ENCODE measurements around the gene IL1A. TPM values are rescaled to one million over a fixed set of nuclear protein-coding genes. Genes with fewer than 3 reads are reported as not detected.

Gene IL1A
- total RNA-seq, 2 donors from 2014 or later, result 0.25 to 12.3 TPM

DNA sequence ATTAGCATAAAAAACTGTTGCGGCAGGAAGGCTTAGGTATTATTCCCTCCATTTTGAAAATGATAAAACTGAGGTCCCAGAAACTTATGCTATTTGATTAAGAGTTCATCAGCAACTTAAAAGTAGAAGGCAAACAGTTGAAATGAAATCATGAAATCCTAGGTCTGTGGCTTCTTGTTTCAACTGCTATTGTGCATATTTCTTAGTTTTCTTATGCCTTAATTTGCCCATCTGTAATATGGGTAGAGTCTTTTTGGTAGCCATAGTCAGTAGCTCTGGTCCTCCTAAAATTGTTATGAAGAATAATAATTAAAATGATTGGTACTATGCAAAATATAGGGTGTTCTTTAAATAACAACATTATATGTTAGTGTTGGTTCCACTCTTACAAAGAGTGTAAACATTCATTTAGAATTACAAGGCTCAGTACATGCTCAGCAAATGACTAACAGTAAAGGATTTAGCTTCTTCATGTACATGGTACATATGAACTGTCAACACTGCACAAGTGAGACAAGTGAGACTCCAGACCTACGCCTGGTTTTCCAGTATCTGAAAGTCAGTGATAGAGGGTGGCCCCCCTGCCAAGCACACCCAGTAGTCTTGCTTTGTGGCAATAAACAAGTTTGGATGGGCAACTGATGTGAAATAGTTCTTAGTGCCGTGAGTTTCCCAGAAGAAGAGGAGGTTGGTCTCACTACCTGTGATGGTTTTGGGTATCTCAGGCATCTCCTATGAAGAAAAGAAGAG, 9.6 kb downstream of the IL1A start:
- Mint-ChIP-seq H3K36me3 (no peaks in the 10 kb centered on the region), H3K27ac (no peak overlapping the region), H3K9me3 (peaks cover 7% of the 10 kb centered on the region), H3K4me1 (ENCODE audit: low read depth in 2 of 2) (peaks cover 23 to 25% of the 10 kb centered on the region in 2 donors), H3K4me3 (no peak overlapping the region), H3K27me3 (no peaks in the 10 kb centered on the region)
- DNase-seq (ENCODE audit: low spot score) (no peak), ATAC-seq (no peak)

GRCh38 chr2:112773556-112773955, 10.7 kb downstream of the IL1A start:
- Mint-ChIP-seq H3K27ac (no peak overlapping the region), H3K27me3 (no peaks in the 10 kb centered on the region), H3K36me3 (no peaks in the 10 kb centered on the region), H3K9me3 (peaks cover 11% of the 10 kb centered on the region), H3K4me1 (ENCODE audit: low read depth in 2 of 2) (peaks cover 29 to 30% of the 10 kb centered on the region in 2 donors), H3K4me3 (no peak overlapping the region)
- ATAC-seq (no peak), DNase-seq (ENCODE audit: low spot score) (no peak)

DNA sequence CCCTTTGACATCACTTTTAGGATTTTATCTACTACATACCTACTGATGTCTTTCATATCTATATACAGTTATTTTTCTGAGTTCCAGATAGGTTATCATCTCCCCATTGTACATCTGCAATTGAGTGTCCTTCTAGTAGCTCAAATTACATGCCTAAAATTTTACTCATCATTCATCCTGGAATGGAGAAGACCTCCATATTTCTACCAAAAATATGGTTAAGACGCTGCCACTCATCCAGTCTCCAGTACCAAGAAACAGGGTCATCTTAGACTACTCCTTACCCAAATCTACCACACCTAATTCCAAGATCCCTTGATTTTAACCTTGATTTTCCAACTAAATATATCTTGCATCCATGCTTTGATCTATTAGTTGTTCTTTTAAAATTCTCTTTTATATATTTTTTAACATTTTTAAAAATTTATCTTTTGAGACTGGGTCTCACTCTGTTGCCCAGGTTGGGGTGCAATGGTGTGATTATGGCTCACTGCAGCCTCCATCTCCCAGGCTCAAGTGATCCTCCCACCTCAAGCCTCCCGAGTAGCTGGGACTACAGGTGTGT, 11.3 kb downstream of the IL1A start:
- Mint-ChIP-seq H3K27ac (no peak overlapping the region), H3K4me1 (ENCODE audit: low read depth in 2 of 2) (peaks cover 35% of the 10 kb centered on the region in 2 donors), H3K36me3 (no peaks in the 10 kb centered on the region), H3K27me3 (no peaks in the 10 kb centered on the region), H3K4me3 (no peak overlapping the region), H3K9me3 (peaks cover 11% of the 10 kb centered on the region)
- no peak for DNase-seq (ENCODE audit: low spot score)
- ATAC-seq, result no peak

GRCh38 chr2:112772322-112772721, 12.0 kb downstream of the IL1A start:
- Mint-ChIP-seq H3K4me1 (ENCODE audit: low read depth in 2 of 2) (peaks cover 35 to 36% of the 10 kb centered on the region in 2 donors), H3K27me3 (no peaks in the 10 kb centered on the region), H3K9me3 (peaks cover 9% of the 10 kb centered on the region), H3K36me3 (no peaks in the 10 kb centered on the region), H3K4me3 (no peak overlapping the region), H3K27ac (peak overlapping the region in 1 of 2 donors; percentile 18)
- no peak for ATAC-seq
- DNase-seq (ENCODE audit: low spot score), result no peak

GRCh38 chr2:112768432-112768831, 15.9 kb downstream of the IL1A start:
- Mint-ChIP-seq H3K4me3 (peak overlapping the region; percentile 64), H3K9me3 (peaks cover 4% of the 10 kb centered on the region)
- ATAC-seq, result no peak

GRCh38 chr2:112767693-112768330, 16.5 kb downstream of the IL1A start:
- ATAC-seq, result no peak
- Mint-ChIP-seq H3K4me3 (peak overlapping the region; percentile 64), H3K27me3 (no peaks in the 10 kb centered on the region), H3K27ac (peak overlapping the region; percentile 47 to 87), H3K9me3 (peaks cover 4% of the 10 kb centered on the region), H3K4me1 (ENCODE audit: low read depth in 2 of 2) (peaks cover 41 to 47% of the 10 kb centered on the region in 2 donors), H3K36me3 (no peaks in the 10 kb centered on the region)
- no peak for DNase-seq (ENCODE audit: low spot score)

More at GRCh38 chr2:112768432-112768831, 15.9 kb downstream of the IL1A start:
- DNase-seq (ENCODE audit: low spot score), result no peak
- Mint-ChIP-seq H3K27ac (peak overlapping the region; percentile 47 to 87), H3K36me3 (no peaks in the 10 kb centered on the region), H3K4me1 (ENCODE audit: low read depth in 2 of 2) (peaks cover 39 to 43% of the 10 kb centered on the region in 2 donors), H3K27me3 (no peaks in the 10 kb centered on the region)

GRCh38 chr2:112765251-112765650, 19.0 kb downstream of the IL1A start:
- Mint-ChIP-seq H3K4me3 (peak overlapping the region; percentile 95), H3K9me3 (peaks cover 4% of the 10 kb centered on the region), H3K36me3 (peaks cover 4% of the 10 kb centered on the region), H3K4me1 (ENCODE audit: low read depth in 2 of 2) (peaks cover 41 to 47% of the 10 kb centered on the region in 2 donors), H3K27ac (peak overlapping the region; percentile 84 to 85), H3K27me3 (no peaks in the 10 kb centered on the region)
- DNase-seq (ENCODE audit: low spot score) (no peak), ATAC-seq (no peak)

- ATAC-seq (peak; percentile 99), DNase-seq (ENCODE audit: low spot score) (peak; percentile 97)
- peaks cover 41 to 47% of the 10 kb centered on the region in 2 donors for H3K4me1 Mint-ChIP-seq (ENCODE audit: low read depth in 2 of 2)
- H3K27ac Mint-ChIP-seq, result peak within 1 kb of the TSS; percentile 84 to 85
- no peaks in the 10 kb centered on the region for H3K27me3 Mint-ChIP-seq
- peaks cover 4% of the 10 kb centered on the region for H3K9me3 Mint-ChIP-seq
- H3K36me3 Mint-ChIP-seq, result peaks cover 4% of the 10 kb centered on the region
- H3K4me3 Mint-ChIP-seq, result peak within 1 kb of the TSS; percentile 95
Observed at GRCh38 chr2:112764071-112765044, 19.9 kb downstream of the IL1A start, which contains the start of gene CKAP2L. TSS of gene CKAP2L (minus strand) at chr2:112764609. CDS start at chr2:112764598, 11 bp downstream.

DNA sequence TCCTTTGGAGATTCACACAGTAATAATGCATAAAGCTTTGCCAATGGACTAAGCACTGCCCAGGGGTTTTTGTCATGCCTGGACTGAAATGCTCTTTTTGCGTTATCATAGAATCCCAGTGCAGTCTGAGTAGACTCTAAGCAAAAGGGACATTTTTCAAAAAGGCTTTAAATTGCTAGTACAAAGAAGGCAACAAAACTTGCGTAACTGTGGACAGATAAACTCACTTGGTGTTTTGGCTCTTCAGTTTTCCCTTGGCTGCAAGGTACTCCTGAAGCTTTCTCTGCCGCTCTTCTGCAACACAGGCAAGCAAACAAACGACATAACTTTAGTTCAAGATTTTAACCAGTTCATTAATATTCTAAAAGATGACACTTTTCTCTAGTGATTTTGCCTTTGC, 22.0 kb downstream of the IL1A start:
- ATAC-seq, result no peak
- H3K4me3 Mint-ChIP-seq, result peak overlapping the region; percentile 8
- H3K9me3 Mint-ChIP-seq, result no peaks in the 10 kb centered on the region
- no peak overlapping the region for H3K27ac Mint-ChIP-seq
- DNase-seq (ENCODE audit: low spot score), result no peak
- H3K27me3 Mint-ChIP-seq, result no peaks in the 10 kb centered on the region
- peaks cover 29 to 34% of the 10 kb centered on the region in 2 donors for H3K4me1 Mint-ChIP-seq (ENCODE audit: low read depth in 2 of 2)
- peaks cover 10% of the 10 kb centered on the region for H3K36me3 Mint-ChIP-seq

DNA sequence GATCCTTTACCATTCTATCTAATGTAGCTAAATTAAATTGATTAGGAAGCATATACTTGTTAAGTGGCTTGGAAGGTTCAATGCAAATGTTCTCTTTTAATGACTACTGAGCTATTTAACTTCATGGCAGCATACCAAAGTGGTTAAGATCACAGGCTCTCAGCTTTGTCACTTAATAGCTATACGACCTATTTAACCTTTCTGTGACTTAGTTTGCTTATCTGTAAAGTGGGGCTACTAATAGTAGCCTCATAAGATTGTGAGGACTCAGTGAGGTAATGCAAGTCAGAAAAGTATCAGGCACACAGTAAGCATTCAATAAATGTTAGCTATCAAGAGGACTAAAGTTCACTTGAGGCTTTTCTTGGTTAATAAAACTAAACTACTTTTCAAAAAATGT, 24.1 kb downstream of the IL1A start:
- H3K36me3 Mint-ChIP-seq, result peaks cover 24% of the 10 kb centered on the region
- ATAC-seq (no peak), DNase-seq (ENCODE audit: low spot score) (no peak)
- peaks cover 32 to 38% of the 10 kb centered on the region in 2 donors for H3K4me1 Mint-ChIP-seq (ENCODE audit: low read depth in 2 of 2)
- H3K27ac Mint-ChIP-seq, result no peak overlapping the region
- H3K4me3 Mint-ChIP-seq, result no peak overlapping the region
- no peaks in the 10 kb centered on the region for H3K9me3 Mint-ChIP-seq
- no peaks in the 10 kb centered on the region for H3K27me3 Mint-ChIP-seq

DNA sequence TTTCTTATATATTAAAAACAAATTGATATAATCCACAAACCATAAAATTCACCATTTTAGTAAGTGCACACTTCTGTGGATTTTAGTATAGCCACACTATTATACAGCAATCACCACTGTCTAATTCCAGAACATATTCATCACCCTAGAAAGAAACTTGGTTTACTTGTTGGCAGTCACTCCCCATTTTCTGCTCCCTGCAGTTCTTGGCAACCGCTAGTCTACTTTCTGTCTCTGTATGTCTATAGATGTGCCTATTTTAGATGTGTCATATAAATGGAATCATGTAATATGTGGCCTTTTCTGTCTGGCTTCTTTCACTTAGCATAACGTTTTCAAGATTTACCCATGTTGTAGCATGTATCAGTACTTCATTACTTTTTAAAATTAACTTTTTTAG, 25.6 kb downstream of the IL1A start:
- H3K27ac Mint-ChIP-seq, result no peak overlapping the region
- ATAC-seq (no peak), DNase-seq (ENCODE audit: low spot score) (no peak)
- no peaks in the 10 kb centered on the region for H3K9me3 Mint-ChIP-seq
- H3K27me3 Mint-ChIP-seq, result no peaks in the 10 kb centered on the region
- peaks cover 37 to 38% of the 10 kb centered on the region in 2 donors for H3K4me1 Mint-ChIP-seq (ENCODE audit: low read depth in 2 of 2)
- H3K4me3 Mint-ChIP-seq, result no peak overlapping the region
- H3K36me3 Mint-ChIP-seq, result peaks cover 37% of the 10 kb centered on the region

- H3K27me3 Mint-ChIP-seq, result no peaks in the 10 kb centered on the region
- no peak overlapping the region for H3K4me3 Mint-ChIP-seq
- H3K27ac Mint-ChIP-seq, result peak overlapping the region in 1 of 2 donors; percentile 61
- H3K9me3 Mint-ChIP-seq, result no peaks in the 10 kb centered on the region
- ATAC-seq, result peak; percentile 48 to 83
- H3K36me3 Mint-ChIP-seq, result peaks cover 35% of the 10 kb centered on the region
- peaks cover 40 to 42% of the 10 kb centered on the region in 2 donors for H3K4me1 Mint-ChIP-seq (ENCODE audit: low read depth in 2 of 2)
- peak; percentile 80 for DNase-seq (ENCODE audit: low spot score)
Observed at GRCh38 chr2:112757265-112757664, 27.0 kb downstream of the IL1A start.

DNA sequence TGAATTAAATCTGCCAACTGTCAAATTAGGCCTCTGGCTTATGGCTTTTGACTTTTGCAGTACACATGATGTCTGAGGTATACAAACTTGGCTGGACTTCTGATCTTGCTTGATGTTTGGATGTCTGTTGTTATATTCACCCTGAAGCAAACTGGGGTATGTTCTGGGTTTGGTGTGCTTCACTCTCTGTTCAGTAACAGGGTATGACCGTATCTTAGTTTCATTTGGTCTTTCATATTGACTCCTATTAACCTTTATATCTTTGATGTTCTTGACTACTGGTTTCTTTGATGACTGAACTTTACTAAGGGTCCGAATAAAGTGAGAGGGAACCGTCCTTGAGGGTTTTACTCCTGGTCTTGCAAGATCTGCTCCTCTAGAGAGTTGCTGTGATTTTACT, 28.1 kb downstream of the IL1A start:
- no peaks in the 10 kb centered on the region for H3K27me3 Mint-ChIP-seq
- DNase-seq (ENCODE audit: low spot score) (no peak), ATAC-seq (no peak)
- peaks cover 42 to 44% of the 10 kb centered on the region in 2 donors for H3K4me1 Mint-ChIP-seq (ENCODE audit: low read depth in 2 of 2)
- peak overlapping the region; percentile 5 to 85 for H3K27ac Mint-ChIP-seq
- no peaks in the 10 kb centered on the region for H3K9me3 Mint-ChIP-seq
- H3K36me3 Mint-ChIP-seq, result peaks cover 32% of the 10 kb centered on the region
- H3K4me3 Mint-ChIP-seq, result no peak overlapping the region
